IMR-90 (cell line): ENCODE results near the gene CTAG2. TPM values are rescaled to one million over a fixed set of nuclear protein-coding genes. Genes with fewer than 3 reads are reported as not detected.
A peak's percentile ranks its signal among the peaks of the same experiment; 100 is the strongest.

Experiments
- ATAC-seq: fragments of 200-7000 bp; cut with Tn5 transposase; 2 replicates; pipeline ENCODE4 v1.9.1; 2020; ENCODE audit warnings: low read depth, mild to moderate bottlenecking, moderate library complexity
- BruUV-seq: library from RNA; stranded (reverse); fragments of 400-500 nt; replicated peaks from 2 replicates; lab custom pipeline; 2021; lab: Mats Ljungman, UMichigan
- CTCF ChIA-PET: fragments of 300-600 bp; formaldehyde crosslinking; extraction: SDS; loops from one replicate; lab custom pipeline; 2021; ENCODE audit warnings: antibody characterized with exemption; lab: Yijun Ruan, JAX
- POLR2A ChIA-PET: fragments of 300-600 bp; sonication (Branson Sonifier 250); formaldehyde crosslinking; loops from one replicate; lab custom pipeline; 2022; ENCODE audit warnings: antibody characterized with exemption; ENCODE audit not compliant: unreplicated experiment; lab: Charles Lee
- DNase-seq: peaks from one replicate; pipeline ENCODE4 v3.0.0; 2013
- H2AFZ ChIP-seq: replicated peaks from 2 replicates; pipeline ENCODE3; 2013; ENCODE audit warnings: low read length, mild to moderate bottlenecking; ENCODE audit not compliant: poor library complexity
- H2AK5ac ChIP-seq: 2 replicates; pipeline ENCODE4 v1.6.1; 2013; ENCODE audit warnings: low read depth, low read length, inconsistent platforms
- H2AK9ac ChIP-seq: replicated peaks from 2 replicates; pipeline ENCODE3; 2013; ENCODE audit warnings: mild to moderate bottlenecking, low read depth, low read length, moderate library complexity; ENCODE audit not compliant: poor library complexity
- H2BK120ac ChIP-seq: 2 replicates; pipeline ENCODE4 v1.6.1; 2013; ENCODE audit warnings: low read depth, low read length, inconsistent platforms
- H2BK15ac ChIP-seq: 3 replicates; pipeline ENCODE4 v1.6.1; 2013; ENCODE audit warnings: low read depth, low read length, inconsistent platforms
- H2BK20ac ChIP-seq: 2 replicates; pipeline ENCODE4 v1.6.1; 2013; ENCODE audit warnings: low read depth, mild to moderate bottlenecking, inconsistent platforms, low read length, moderate library complexity
- H2BK5ac ChIP-seq: 2 replicates; pipeline ENCODE4 v1.6.1; 2013; ENCODE audit warnings: mild to moderate bottlenecking, low read depth, low read length, inconsistent platforms; ENCODE audit not compliant: poor library complexity, severe bottlenecking
- H3K14ac ChIP-seq: replicated peaks from 2 replicates; pipeline ENCODE4 v1.6.1; 2013; ENCODE audit warnings: low read depth, low read length, inconsistent platforms
- H3K18ac ChIP-seq: 2 replicates; pipeline ENCODE4 v1.6.1; 2013; ENCODE audit warnings: low read depth, low read length, control low read depth
- H3K23ac ChIP-seq: 2 replicates; pipeline ENCODE4 v1.6.1; 2013; ENCODE audit warnings: low read depth, low read length, inconsistent platforms
- H3K27ac ChIP-seq: 2 replicates; pipeline ENCODE4 v1.5.1; 2013; ENCODE audit warnings: mild to moderate bottlenecking, control low read depth, low read length; ENCODE audit not compliant: insufficient read depth
- H3K27me3 ChIP-seq: 2 replicates; pipeline ENCODE4 v1.6.1; 2013; ENCODE audit warnings: low read length; ENCODE audit not compliant: control insufficient read depth, insufficient read depth
- H3K36me3 ChIP-seq: 2 replicates; pipeline ENCODE4 v1.6.1; 2013; ENCODE audit warnings: low read length, mixed read lengths; ENCODE audit not compliant: control insufficient read depth, insufficient read depth
- H3K4ac ChIP-seq: 2 replicates; pipeline ENCODE4 v1.6.1; 2013; ENCODE audit warnings: low read depth, low read length, inconsistent platforms
- H3K4me1 ChIP-seq: 2 replicates; pipeline ENCODE4 v1.6.1; 2013; ENCODE audit warnings: low read length, mixed read lengths; ENCODE audit not compliant: control insufficient read depth, insufficient read depth
- H3K4me2 ChIP-seq: 2 replicates; pipeline ENCODE4 v1.6.1; 2013; ENCODE audit warnings: low read depth, mild to moderate bottlenecking, control low read depth, low read length, moderate library complexity
- H3K4me3 ChIP-seq: 2 replicates; pipeline ENCODE4 v1.5.1; 2013; ENCODE audit warnings: low read depth, mild to moderate bottlenecking, control low read depth, low read length, moderate library complexity; ENCODE audit not compliant: insufficient read depth
- H3K56ac ChIP-seq: 2 replicates; pipeline ENCODE4 v1.6.1; 2013; ENCODE audit warnings: low read length, inconsistent platforms; ENCODE audit not compliant: insufficient read depth; ENCODE audit errors: extremely low read depth
- H3K79me1 ChIP-seq, 2 experiments: 2 replicates each; pipeline ENCODE4 v1.6.1; 2013; ENCODE audit warnings: low read length in 2 of 2, inconsistent platforms in 1 of 2, low read depth in 1 of 2
- H3K9ac ChIP-seq: 2 replicates; pipeline ENCODE4 v1.6.1; 2013; ENCODE audit warnings: low read depth, low read length, control low read depth
- H3K9me1 ChIP-seq: 2 replicates; pipeline ENCODE4 v1.6.1; 2013; ENCODE audit warnings: low read length, inconsistent platforms; ENCODE audit not compliant: insufficient read depth
- H3K9me3 ChIP-seq: 2 replicates; pipeline ENCODE4 v1.6.1; 2013; ENCODE audit warnings: low read length; ENCODE audit not compliant: control insufficient read depth, insufficient read depth
- H4K20me1 ChIP-seq: 2 replicates; pipeline ENCODE4 v1.6.1; 2013; ENCODE audit warnings: low read length, inconsistent platforms; ENCODE audit not compliant: insufficient read depth
- H4K5ac ChIP-seq: 2 replicates; pipeline ENCODE4 v1.6.1; 2013; ENCODE audit warnings: mild to moderate bottlenecking, low read depth, low read length, control low read depth
- H4K8ac ChIP-seq, 2 experiments: 2 replicates each; pipeline ENCODE4 v1.6.1; 2013; ENCODE audit warnings: low read depth in 2 of 2, low read length in 2 of 2, control low read depth in 1 of 2, inconsistent platforms in 1 of 2
- H4K91ac ChIP-seq: 2 replicates; pipeline ENCODE4 v1.6.1; 2013; ENCODE audit warnings: low read depth, low read length, inconsistent platforms; ENCODE audit not compliant: insufficient read depth
- BHLHE40 ChIP-seq: fragments of 150-350 bp; IDR thresholded peaks from 2 replicates; pipeline ENCODE4 v1.6.1; 2016; ENCODE audit warnings: mild to moderate bottlenecking, low read depth, low read length
- CEBPB ChIP-seq: IDR thresholded peaks from 2 replicates; pipeline ENCODE4 v1.6.1; 2012; ENCODE audit warnings: low read depth, low read length, improper control_type of control experiment
- CHD1 ChIP-seq: IDR thresholded peaks from 2 replicates; pipeline ENCODE4 v1.6.1; 2012; ENCODE audit warnings: low read depth, low read length, improper control_type of control experiment
- WGBS, 2 experiments: methylation state at CpG; one replicate each; pipeline versions ENCODE4 v1.1.5 to v1.1.7; 2013; ENCODE audit warnings: missing lambda C conversion rate in 2 of 2; ENCODE audit not compliant: insufficient read length in 1 of 2; ENCODE audit errors: extremely low coverage in 2 of 2; 5-methylcytosine and 5-hydroxymethylcytosine counted together
- dilution Hi-C: fragments of 300-500 bp; cut with HindIII; formaldehyde crosslinking; loops from one replicate; pipeline ENCODE4 v1.14.3; 2018; ENCODE audit warnings: low sequenced_read_pairs; ENCODE audit not compliant: unreplicated experiment
- in situ Hi-C: fragments of 300-500 bp; cut with MboI; formaldehyde crosslinking; loops from 3 replicates; pipeline ENCODE4 v1.14.3; 2019; ENCODE audit warnings: low sequenced_read_pairs, inconsistent platforms, mixed read lengths
- intact Hi-C: fragments of 100-400 bp; cut with micrococcal nuclease; formaldehyde crosslinking; loops from 2 replicates; pipeline ENCODE4 v1.10.0; 2022
- polyA plus RNA-seq, 3 experiments: library from polyadenylated mRNA; depleted of rRNA; stranded (reverse); fragments of >200 nt; gene quantifications; 2 replicates each; pipeline ENCODE4 v1.2.3, GENCODE V29; 2012; ENCODE audit warnings: low replicate concordance in 1 of 3
- total RNA-seq: library from RNA; depleted of rRNA; stranded (reverse); fragments of >200 nt; gene quantifications from 2 replicates; pipeline ENCODE4 v1.2.3, GENCODE V29; 2012

CTAG2 gene
- total and polyA plus RNA-seq, 2 of the 4 experiments (the other 2 are of a cell fraction): 27.1 to 42.5 TPM

DNA sequence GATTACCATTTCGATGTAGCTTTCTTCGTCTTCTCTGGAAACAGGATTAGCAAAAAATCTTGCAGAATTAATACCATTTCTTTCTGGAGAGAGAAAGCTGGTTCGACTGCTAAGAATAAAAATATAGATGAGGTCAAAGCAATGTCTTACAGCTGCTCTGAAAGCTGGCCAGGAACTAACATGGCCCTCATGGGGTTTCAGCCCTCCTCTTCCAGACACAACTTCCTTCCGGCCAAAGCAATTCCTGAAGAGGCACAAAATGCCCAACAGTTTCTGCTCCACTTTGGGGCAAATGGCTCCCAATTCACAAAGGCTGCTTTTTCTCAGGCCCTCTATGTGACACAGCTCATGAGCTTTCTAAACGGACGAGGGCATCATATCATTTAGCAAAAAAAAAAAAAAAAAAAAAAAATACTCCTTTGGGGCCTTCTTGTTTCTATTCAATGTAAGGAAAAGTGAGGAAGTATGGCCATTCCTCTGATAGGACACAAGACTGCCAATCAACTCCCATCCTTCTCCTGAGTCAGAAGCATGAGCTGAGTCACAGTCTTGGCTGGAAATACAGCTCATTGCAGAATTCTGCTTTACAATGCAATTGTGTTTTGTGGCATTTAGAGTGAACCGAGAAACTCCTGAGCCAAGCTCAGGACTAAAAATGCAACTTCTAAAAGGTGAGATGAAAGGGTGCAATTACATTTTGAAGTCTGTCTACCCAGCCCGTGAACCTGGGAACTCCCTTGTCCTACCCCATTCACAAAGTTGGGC is 42.7 kb upstream of the CTAG2 start:
- in situ Hi-C loops: no loop called here
- peak; percentile 84 for DNase-seq
- H3K9me1 ChIP-seq: no peaks in the 10 kb centered on the region
- no peaks in the 10 kb centered on the region for H3K9me3 ChIP-seq
- H3K14ac ChIP-seq: no peak overlapping the region
- no peak overlapping the region for H2BK20ac ChIP-seq
- 83% methylated on average over 1 of the region's 8 CpGs; no CpG with 5 or more reads in 1 of the 2 experiments for WGBS, 2 experiments
- no peak overlapping the region for H3K9ac ChIP-seq
- TF ChIP-seq CHD1 (no peak), CEBPB (peak; percentile 27; the same call in 1 of the 2 replicates), BHLHE40 (no peak)
- no peaks in the 10 kb centered on the region for H3K79me1 ChIP-seq
- H2BK120ac ChIP-seq: no peak overlapping the region
- peak; percentile 91 for ATAC-seq
- H4K20me1 ChIP-seq: no peaks in the 10 kb centered on the region
- BruUV-seq: no TSS peak
- ChIA-PET POLR2A (no interaction called here), CTCF (interaction anchor here (0.7 kb wide), 1 partner anchor 24 kb away, joined by 6 read pairs; no protein-coding TSS in a partner anchor)
- H3K4ac ChIP-seq: no peak overlapping the region
- peak overlapping the region; percentile 64 for H2BK5ac ChIP-seq
- peaks cover 8% of the 10 kb centered on the region for H3K4me1 ChIP-seq
- H3K56ac ChIP-seq: no peak overlapping the region
- no peak overlapping the region for H3K23ac ChIP-seq
- H2BK15ac ChIP-seq: 0 out of 3 replicates have a peak overlapping the region, but pooled peaks have one; percentile 8
- dilution Hi-C loops: no loop called here
- no peaks in the 10 kb centered on the region for H3K27me3 ChIP-seq
- H3K27ac ChIP-seq: peak overlapping the region; percentile 59; the same call in 1 of the 2 replicates
- no peak overlapping the region for H2AK5ac ChIP-seq
- H3K36me3 ChIP-seq: no peaks in the 10 kb centered on the region
- H4K8ac ChIP-seq: peak overlapping the region in 1 of 2 experiments; percentile 79; a peak in 2 of 4 replicates
- intact Hi-C loops: no loop called here
- H3K4me3 ChIP-seq: no peak overlapping the region
- peak overlapping the region; percentile 44 for H4K5ac ChIP-seq
- peak overlapping the region; percentile 64 for H3K4me2 ChIP-seq
- no peak overlapping the region for H2AK9ac ChIP-seq
- H2AFZ ChIP-seq: peak overlapping the region; percentile 69
- no peak overlapping the region for H4K91ac ChIP-seq
- H3K18ac ChIP-seq: peak overlapping the region; percentile 81
